ENCODE results near the gene KDM4B. TPM values are rescaled to one million over a fixed set of nuclear protein-coding genes. Genes with fewer than 3 reads are reported as not detected.

The KDM4B gene
- total RNA-seq, 4 donors from 2014 or later: 29.2 to 43.8 (median 38.7) TPM

DNA sequence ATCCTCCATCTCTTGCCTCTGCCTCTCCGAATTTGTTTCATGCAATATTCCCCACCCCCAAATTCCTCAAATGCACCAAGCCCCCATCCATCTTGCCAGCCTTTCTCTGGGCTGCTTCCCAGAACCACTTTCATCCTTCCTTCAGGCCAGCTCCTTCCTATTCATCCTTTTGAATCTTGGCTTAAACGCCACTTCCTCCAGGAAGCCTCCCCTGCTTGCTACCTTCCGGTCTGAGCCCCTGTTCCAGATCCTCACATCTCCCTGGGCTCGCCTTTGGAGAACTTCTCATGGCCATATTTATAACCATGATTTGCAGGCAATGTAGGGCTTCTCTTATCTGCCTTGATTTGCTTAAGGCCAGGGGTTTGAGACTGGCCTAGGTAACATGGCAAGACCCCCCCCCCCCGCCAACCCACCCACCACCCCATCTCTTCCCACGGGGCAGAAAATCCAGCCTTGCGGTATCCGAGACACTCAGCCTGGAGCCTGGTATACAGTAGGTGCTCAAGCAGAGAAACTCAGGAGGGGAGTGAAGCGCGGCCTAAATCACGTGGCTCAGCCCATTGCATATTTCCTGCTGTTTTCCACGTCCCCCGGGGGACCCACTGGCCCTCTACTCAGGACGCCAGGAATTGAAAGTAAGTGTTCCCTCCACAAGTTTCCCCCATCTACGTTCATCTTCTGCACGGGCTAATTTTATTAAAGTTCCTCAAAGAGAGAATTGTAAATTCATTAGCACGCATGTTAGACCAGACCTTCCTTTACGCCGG lies 219.8 kb downstream of the KDM4B start:
- no peaks in the 10 kb centered on the region for H3K36me3 ChIP-seq
- TF ChIP-seq, protein P1, sequence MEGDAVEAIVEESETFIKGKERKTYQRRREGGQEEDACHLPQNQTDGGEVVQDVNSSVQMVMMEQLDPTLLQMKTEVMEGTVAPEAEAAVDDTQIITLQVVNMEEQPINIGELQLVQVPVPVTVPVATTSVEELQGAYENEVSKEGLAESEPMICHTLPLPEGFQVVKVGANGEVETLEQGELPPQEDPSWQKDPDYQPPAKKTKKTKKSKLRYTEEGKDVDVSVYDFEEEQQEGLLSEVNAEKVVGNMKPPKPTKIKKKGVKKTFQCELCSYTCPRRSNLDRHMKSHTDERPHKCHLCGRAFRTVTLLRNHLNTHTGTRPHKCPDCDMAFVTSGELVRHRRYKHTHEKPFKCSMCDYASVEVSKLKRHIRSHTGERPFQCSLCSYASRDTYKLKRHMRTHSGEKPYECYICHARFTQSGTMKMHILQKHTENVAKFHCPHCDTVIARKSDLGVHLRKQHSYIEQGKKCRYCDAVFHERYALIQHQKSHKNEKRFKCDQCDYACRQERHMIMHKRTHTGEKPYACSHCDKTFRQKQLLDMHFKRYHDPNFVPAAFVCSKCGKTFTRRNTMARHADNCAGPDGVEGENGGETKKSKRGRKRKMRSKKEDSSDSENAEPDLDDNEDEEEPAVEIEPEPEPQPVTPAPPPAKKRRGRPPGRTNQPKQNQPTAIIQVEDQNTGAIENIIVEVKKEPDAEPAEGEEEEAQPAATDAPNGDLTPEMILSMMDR (IDR thresholded peaks at IDR 0.05): no peak
- TF ChIP-seq POLR2A (IDR thresholded peaks at IDR 0.05) (no peak), EP300 (IDR thresholded peaks at IDR 0.05) (no peak), POLR2AphosphoS5 (IDR thresholded peaks at IDR 0.05) (no peak)
- WGBS, 2 donors (ENCODE audit: low coverage in 1 of 2): 38 to 72% methylated on average over 5 to 12 of the region's 19 CpGs
- no peak overlapping the region for H3K4me3 ChIP-seq
- no peak for ATAC-seq
- H3K27ac ChIP-seq: no peak overlapping the region
- H3K9me3 ChIP-seq: no peaks in the 10 kb centered on the region
- no peaks in the 10 kb centered on the region for H3K27me3 ChIP-seq
- no peaks in the 10 kb centered on the region for H3K4me1 ChIP-seq

DNA sequence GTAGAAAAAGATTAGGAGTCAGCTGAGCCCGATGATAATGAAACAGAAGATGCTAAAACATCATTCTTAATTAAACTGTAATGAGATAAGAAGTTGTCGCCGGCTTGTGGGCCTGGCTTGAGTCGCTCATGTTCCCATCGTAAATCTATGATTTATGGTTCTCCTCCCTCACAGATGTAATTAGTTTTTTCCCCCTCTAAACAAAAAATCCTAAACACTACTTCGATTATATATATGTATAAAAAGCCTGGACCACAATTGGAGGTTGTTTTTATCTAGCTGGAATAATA lies 220.3 kb downstream of the KDM4B start:
- Histone ChIP-seq H3K36me3 (no peaks in the 10 kb centered on the region), H3K4me3 (no peak overlapping the region), H3K27me3 (no peaks in the 10 kb centered on the region), H3K9me3 (no peaks in the 10 kb centered on the region), H3K27ac (no peak overlapping the region), H3K4me1 (no peaks in the 10 kb centered on the region)
- ATAC-seq: no peak
- TF ChIP-seq EP300 (IDR thresholded peaks at IDR 0.05) (no peak), POLR2A (IDR thresholded peaks at IDR 0.05) (no peak), POLR2AphosphoS5 (IDR thresholded peaks at IDR 0.05) (no peak)
- TF ChIP-seq, protein P1 (IDR thresholded peaks at IDR 0.05): no peak
- WGBS, 2 donors (ENCODE audit: low coverage in 1 of 2): 15 to 51% methylated on average over 6 of the region's 6 CpGs

DNA sequence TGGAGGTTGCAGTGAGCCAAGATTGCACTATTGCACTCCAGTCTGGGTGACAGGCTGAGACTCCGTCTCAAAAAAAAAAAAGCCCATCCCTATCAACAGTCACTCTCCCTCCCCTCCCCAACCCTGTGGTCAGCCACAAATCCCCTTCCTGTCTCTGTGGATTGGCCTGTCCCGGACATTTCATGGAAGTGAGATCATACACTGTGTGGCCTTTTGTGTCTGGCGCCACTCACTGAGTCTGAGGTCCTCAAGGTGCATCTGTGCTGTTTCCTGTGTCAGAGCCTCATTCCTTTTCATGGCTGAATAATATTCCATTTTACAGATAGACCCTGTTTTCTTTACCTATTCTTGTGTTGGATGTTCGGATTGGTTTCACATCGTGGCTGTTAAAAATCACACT lies 222.2 kb downstream of the KDM4B start:
- TF ChIP-seq EP300 (IDR thresholded peaks at IDR 0.05): no peak
- TF ChIP-seq POLR2AphosphoS5 (IDR thresholded peaks at IDR 0.05): no peak
- TF ChIP-seq POLR2A (IDR thresholded peaks at IDR 0.05): no peak
- TF ChIP-seq, protein P1 (IDR thresholded peaks at IDR 0.05): no peak
- WGBS, 2 donors (ENCODE audit: low coverage in 1 of 2): 79 to 94% methylated on average over 2 to 3 of the region's 5 CpGs
- Histone ChIP-seq H3K36me3 (no peaks in the 10 kb centered on the region), H3K9me3 (no peaks in the 10 kb centered on the region), H3K4me3 (no peak overlapping the region), H3K27me3 (no peaks in the 10 kb centered on the region), H3K27ac (no peak overlapping the region), H3K4me1 (no peaks in the 10 kb centered on the region)
- no peak for ATAC-seq

DNA sequence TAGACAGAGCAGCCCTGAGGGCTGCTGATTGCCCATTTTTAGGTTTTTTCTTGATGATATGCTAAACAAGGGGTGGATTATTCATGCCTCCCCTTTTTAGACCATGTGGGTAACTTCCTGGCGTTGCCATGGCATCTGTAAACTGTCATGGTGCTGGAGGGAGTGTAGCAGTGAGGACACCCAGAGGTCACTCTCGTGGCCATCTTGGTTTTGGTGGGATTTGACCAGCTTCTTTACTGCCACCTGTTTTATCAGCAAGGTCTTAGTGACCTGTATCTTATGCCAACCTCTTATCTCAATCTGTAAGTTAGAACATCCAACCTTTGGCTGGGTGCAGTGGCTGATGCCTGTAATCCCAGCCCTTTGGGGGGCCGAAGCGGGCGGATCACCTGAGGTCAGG lies 223.7 kb downstream of the KDM4B start:
- H3K4me1 ChIP-seq: no peaks in the 10 kb centered on the region
- H3K4me3 ChIP-seq: no peak overlapping the region
- no peak for ATAC-seq
- H3K36me3 ChIP-seq: no peaks in the 10 kb centered on the region
- no peaks in the 10 kb centered on the region for H3K9me3 ChIP-seq
- H3K27me3 ChIP-seq: no peaks in the 10 kb centered on the region
- 79 to 92% methylated on average over 2 of the region's 5 CpGs for WGBS, 2 donors (ENCODE audit: low coverage in 1 of 2)
- H3K27ac ChIP-seq: no peak overlapping the region
- TF ChIP-seq, protein P1 (IDR thresholded peaks at IDR 0.05): no peak
- no peak for TF ChIP-seq EP300 (IDR thresholded peaks at IDR 0.05)

DNA sequence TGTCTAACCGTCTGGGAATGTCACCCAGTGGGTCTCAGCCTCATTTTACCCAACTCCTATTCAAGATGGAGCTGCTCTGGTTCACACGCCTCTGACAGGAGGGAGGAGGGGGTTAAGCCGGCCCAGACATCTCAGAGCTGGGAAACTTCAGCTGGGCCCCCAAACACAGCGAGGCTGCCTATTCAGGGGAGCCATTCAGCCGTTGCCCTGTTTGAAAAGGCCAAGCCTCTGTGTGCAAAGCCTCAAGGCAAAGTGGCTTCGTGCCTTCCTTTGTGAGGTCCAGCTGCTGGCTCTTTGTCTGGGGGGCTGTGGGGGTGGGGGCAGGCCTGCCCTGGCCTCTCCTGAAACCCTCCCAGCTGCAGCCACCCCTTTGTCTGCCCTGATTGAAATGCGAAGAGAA lies 224.3 kb downstream of the KDM4B start:
- H3K27ac ChIP-seq: no peak overlapping the region
- ATAC-seq: no peak
- H3K27me3 ChIP-seq: no peaks in the 10 kb centered on the region
- no peaks in the 10 kb centered on the region for H3K9me3 ChIP-seq
- H3K4me3 ChIP-seq: no peak overlapping the region
- no peaks in the 10 kb centered on the region for H3K4me1 ChIP-seq
- H3K36me3 ChIP-seq: no peaks in the 10 kb centered on the region
- WGBS, 2 donors (ENCODE audit: low coverage in 1 of 2): 43 to 66% methylated on average over 1 to 4 of the region's 7 CpGs
- TF ChIP-seq EP300 (IDR thresholded peaks at IDR 0.05) (no peak), POLR2A (IDR thresholded peaks at IDR 0.05) (no peak), POLR2AphosphoS5 (IDR thresholded peaks at IDR 0.05) (no peak)
- TF ChIP-seq, protein P1 (IDR thresholded peaks at IDR 0.05): no peak

Data from gastroesophageal sphincter (tissue), 4 donors.